HG03520 (cell line): ENCODE data around the gene VAV2.
"Not testable (repeated sequence)": the region's sequence is repeated elsewhere in the genome, so short reads cannot be mapped to it uniquely, and the experiment has no call there.

Experiments used
- ATAC-seq: cut with Tn5 transposase; IDR thresholded peaks from one replicate; pipeline ENCODE4 v1.9.1; 2021; ENCODE audit warnings: mild to moderate bottlenecking, moderate library complexity; ENCODE audit not compliant: unreplicated experiment

The VAV2 gene

DNA sequence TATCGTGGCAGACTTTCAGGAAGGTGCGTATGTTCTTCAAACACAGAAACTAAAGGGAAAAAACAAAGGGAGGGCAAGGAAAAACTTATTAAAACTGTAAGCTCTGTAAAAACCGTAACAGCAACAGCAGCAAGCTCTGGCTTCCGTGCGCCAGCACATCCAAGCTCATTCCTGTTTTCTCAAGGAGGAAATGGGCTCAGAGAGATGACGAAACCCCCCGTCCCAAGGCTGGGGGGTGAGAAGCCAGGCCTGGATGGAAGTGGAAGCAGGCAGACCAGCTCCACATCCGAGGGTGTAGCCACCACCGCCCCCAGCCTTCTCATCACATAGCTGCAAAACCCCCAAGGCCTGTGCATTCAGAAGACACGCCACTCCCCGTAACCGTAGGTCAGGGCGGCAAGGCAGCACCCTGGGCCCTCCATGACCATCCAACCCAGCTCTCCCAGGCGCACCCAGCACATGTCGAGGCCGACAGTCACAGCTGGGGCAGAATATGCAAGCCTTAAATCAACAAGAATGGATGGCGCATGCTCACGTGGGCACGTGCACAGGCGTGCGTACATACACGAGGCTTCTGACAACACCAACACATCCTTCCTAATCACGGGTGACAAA lies 52.8 kb downstream of the VAV2 start:
- no peak for ATAC-seq

- no peak for ATAC-seq
Observed at GRCh38 chr9:133938753-133939152, 53.4 kb downstream of the VAV2 start.

- no peak for ATAC-seq
Observed at GRCh38 chr9:133938086-133938485, 54.0 kb downstream of the VAV2 start.

DNA sequence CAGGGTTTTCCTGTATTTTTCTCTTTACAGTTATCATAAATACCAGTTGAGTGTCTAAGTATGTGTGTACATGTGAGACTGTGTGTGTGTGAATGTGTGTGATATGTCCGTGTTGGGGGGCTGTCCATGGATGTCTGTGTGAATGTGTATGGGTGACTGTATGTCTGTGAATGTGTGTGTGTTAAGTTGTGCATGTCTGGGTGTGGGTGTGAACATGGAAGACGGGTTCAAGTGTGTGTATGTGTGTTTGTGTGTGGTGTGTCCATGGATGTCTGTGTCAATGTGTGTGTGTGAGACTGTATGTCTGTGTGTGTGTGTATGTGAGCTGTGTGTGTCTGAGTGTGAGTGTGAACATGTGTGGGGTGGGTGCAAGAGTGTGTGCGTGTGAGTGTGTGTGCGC lies 55.0 kb downstream of the VAV2 start:
- ATAC-seq: no peak

DNA sequence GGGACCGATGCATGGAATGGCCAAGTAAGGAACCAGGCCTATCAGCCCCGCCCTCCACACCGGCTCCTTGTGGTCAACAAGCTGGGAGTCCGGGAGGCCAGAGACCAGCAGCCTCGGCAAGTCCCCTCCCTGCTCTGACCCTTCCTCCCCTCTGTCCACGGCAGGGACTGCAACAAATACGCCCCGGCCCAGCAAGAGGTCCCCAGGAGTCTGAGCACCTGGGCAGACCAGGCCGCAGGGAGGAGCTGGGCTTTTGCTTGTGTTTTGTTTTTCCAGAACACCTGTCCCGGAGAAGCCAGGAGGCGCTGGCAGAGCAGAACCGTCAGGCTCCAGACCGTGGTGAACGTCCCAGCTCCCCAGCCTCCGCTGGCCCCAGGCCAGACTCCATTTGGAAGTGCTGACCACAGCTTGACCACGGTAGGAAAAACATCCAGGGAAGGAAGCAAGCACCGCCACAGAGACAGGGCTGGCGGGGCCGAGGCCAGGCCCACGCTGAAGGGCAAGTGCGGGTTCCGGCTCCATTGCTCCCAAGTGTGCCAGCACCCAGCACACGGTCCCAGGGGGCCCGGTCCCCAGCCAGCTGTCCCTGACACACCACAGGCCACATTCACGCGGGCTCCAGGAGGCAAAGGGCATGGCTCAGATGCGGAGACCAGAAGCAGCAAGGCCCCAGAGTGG lies 56.7 kb downstream of the VAV2 start:
- no peak for ATAC-seq

DNA sequence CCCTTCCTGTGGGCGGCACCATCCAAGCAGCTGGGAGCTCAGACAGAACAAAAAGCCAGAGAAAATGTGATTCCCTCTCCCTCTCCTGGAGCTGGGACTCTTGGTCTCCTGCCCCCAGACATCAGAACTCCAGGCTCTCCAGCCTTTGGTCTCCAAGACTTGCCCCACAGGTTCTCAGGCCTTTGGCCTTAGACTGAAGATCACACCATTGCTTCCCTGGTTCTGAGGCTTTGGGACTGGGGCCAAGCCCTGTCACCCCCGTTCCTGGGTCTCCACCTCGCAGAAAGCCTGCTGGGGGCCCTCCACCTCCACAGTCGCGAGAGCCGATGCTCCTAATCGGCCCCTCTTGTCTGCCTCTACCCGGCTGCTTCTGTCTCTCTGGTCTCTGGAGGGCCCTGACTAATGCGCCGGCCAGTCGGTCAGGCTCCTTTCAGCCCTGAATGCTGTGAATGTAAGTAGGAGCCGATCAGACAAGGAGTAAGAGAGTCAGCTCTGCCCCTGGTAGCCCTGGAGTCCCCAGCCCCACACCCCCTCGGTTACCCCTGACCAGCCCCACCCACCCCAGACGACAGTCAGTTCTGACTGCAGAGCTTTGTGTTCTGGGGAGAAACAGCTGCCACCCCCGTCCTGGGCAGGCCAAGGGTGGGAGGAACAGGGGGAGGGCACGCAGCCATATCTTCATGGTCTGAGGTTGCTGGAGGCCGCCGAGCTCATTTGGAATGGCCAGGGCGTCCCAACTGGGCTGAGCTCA lies 57.5 kb downstream of the VAV2 start:
- no peak for ATAC-seq

GRCh38 chr9:133933426-133934026 lies 58.6 kb downstream of the VAV2 start:
- ATAC-seq: no peak

- no peak for ATAC-seq
Observed at GRCh38 chr9:133932633-133933032, 59.5 kb downstream of the VAV2 start.

GRCh38 chr9:133932181-133932580 lies 59.9 kb downstream of the VAV2 start:
- no peak for ATAC-seq

GRCh38 chr9:133930682-133931485 lies 61.2 kb downstream of the VAV2 start:
- no peak for ATAC-seq

GRCh38 chr9:133930046-133930681 lies 62.0 kb downstream of the VAV2 start:
- no peak for ATAC-seq

GRCh38 chr9:133929599-133929998 lies 62.5 kb downstream of the VAV2 start:
- no peak for ATAC-seq

GRCh38 chr9:133928248-133928764 lies 63.8 kb downstream of the VAV2 start:
- no peak for ATAC-seq

DNA sequence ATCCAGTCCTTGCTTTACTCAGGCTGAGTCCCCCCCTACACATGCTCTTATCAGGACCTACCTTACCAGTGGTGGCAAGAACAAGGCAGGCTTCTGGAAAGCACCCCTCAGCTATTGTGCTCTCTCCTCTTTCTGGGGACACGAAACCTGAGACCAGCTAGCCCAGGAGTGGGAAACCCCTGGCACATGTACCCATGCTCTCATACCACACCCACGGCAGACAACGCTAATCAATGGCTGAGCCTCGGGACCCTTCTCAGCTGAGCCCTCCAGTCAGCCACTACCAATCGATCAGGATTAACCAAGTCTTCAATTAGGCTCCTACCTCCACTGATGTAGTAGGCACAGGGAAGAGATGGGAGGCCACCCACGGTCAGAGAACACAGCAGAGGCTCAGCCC lies 65.1 kb downstream of the VAV2 start:
- no peak for ATAC-seq

DNA sequence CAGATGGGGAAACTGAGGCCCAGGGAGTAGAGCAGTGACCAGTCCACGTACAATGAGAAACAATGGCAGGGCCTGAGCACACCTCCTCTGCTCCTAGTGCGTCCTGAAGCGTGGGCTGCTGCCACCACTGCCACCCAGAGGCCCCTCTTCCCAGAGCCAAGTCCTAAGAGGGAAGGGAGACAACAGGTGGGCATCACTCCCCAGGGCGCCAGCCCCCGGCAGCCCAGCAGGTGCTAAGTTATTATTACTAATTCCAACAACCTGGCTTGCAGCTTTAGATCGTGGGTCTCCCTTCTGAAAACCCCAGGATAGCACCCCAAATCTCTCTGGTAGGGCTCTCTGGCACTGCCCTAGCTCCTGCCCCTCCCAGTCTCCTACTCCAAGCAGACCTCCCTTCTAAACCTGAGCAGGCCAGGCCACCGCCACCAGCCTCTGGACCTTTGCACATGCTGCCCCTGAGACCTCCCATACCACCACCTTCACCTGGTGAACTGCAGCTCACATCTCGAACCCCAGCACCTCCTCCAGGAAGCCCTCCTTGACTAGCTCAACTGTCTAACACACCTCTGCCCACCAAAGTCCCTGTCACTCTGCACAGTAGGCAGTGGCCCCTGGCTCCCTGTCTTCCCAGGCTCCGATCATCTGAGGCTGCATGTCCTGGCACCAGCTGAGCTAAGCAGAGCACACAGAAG lies 65.8 kb downstream of the VAV2 start:
- ATAC-seq: no peak

DNA sequence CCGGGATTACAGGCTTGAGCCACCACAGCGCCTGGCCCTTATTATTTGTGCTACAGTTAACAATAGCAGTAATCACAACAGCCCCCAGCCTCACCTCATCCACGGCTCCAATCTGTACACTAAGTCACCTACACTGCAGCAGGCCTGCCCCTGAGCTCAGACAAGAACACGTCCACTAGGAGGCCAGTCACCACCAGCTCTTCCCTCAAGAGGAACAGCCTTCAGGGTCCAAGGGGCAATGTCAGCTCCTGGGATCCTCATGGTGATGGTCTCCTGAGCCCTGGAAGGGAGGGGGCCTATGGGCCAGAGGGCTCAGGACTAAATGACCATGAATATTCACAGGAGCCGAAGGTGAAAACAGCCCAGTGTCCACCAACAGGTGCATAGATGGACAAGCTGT lies 67.7 kb downstream of the VAV2 start:
- ATAC-seq: no peak

GRCh38 chr9:133923608-133924007 lies 68.5 kb downstream of the VAV2 start:
- ATAC-seq: not testable (repeated sequence)

GRCh38 chr9:133921866-133922265 lies 70.3 kb downstream of the VAV2 start:
- ATAC-seq: no peak

GRCh38 chr9:133920471-133920870 lies 71.7 kb downstream of the VAV2 start:
- ATAC-seq: no peak
